ENCODE data around the gene LRRC51.

- TF ChIP-seq POLR2A (IDR thresholded peaks at IDR 0.05; ENCODE audit: low read depth, low read length) = no peak
- no peak for TF ChIP-seq POLR2AphosphoS5 (IDR thresholded peaks at IDR 0.05; ENCODE audit: low read depth, low read length)
- TF ChIP-seq SPI1 (IDR thresholded peaks at IDR 0.05; ENCODE audit: low read depth, low read length) = no peak
These were observed 42.9 kb upstream of the LRRC51 start for GRCh38 chr11:72037554-72038311.
